Fibroblast of villous mesenchyme (primary cell): ENCODE measurements around the gene TGFBRAP1. TPM values are rescaled to one million over a fixed set of nuclear protein-coding genes. Genes with fewer than 3 reads are reported as not detected.

Experiments used
- DNase-seq: peaks from one replicate; pipeline ENCODE4 v3.0.0-alpha.2; 2010; ENCODE audit warnings: low read depth
- H3K4me3 ChIP-seq: 2 replicates; pipeline ENCODE4 v1.5.1; 2011; ENCODE audit warnings: low read depth, mild to moderate bottlenecking, low read length
- total RNA-seq: library from RNA; depleted of rRNA; stranded (reverse); fragments of >200 nt; gene quantifications from 2 replicates; pipeline ENCODE4 v1.2.3, GENCODE V29; 2012
- TF ChIP-seq, protein P1 (sequence below): IDR thresholded peaks from 2 replicates; pipeline ENCODE4 v1.5.1; 2012; ENCODE audit warnings: low read depth, mild to moderate bottlenecking, low read length; ENCODE audit not compliant: insufficient read depth

TGFBRAP1 gene
- total RNA-seq, 1 donor = 29.4 TPM

- H3K4me3 ChIP-seq = no peak overlapping the region
- TF ChIP-seq, protein P1, sequence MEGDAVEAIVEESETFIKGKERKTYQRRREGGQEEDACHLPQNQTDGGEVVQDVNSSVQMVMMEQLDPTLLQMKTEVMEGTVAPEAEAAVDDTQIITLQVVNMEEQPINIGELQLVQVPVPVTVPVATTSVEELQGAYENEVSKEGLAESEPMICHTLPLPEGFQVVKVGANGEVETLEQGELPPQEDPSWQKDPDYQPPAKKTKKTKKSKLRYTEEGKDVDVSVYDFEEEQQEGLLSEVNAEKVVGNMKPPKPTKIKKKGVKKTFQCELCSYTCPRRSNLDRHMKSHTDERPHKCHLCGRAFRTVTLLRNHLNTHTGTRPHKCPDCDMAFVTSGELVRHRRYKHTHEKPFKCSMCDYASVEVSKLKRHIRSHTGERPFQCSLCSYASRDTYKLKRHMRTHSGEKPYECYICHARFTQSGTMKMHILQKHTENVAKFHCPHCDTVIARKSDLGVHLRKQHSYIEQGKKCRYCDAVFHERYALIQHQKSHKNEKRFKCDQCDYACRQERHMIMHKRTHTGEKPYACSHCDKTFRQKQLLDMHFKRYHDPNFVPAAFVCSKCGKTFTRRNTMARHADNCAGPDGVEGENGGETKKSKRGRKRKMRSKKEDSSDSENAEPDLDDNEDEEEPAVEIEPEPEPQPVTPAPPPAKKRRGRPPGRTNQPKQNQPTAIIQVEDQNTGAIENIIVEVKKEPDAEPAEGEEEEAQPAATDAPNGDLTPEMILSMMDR = no peak
- DNase-seq = no peak
Measured at GRCh38 chr2:105357122-105357521, 27.6 kb upstream of the TGFBRAP1 start.

DNA sequence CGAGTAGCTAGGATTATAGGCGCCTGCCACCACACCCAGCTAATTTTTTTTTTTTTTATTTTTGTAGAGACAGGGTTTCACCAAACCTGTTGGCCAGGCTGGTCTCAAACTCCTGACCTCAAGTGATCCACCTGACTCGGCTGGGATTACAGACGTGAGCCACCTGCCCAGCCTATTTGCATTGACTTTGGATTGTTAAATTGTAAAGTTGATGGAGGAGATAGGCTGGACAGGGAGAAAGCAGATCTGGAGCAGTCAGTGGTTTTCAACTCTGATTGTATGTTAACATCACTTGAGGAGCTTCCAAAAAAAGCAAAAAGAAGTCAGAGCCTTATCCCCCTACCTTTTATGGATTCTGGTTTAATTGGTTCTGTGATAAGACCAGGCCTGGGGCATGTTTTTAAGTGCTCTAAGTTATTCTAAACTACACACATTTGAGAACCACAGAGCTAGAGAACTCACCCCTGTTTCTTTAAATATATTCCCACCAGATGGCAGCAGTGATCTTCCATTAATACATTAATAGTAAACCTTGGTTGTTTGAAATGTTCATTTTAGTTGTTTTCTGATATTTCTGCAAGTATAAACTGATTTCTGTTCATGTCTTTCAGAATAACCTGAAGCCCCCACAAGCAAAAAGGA lies 15.3 kb upstream of the TGFBRAP1 start:
- TF ChIP-seq, protein P1 = peak; percentile 34
- no peak overlapping the region for H3K4me3 ChIP-seq
- peak; percentile 71 for DNase-seq

GRCh38 chr2:105339414-105339813 lies 9.9 kb upstream of the TGFBRAP1 start:
- DNase-seq = peak; percentile 58
- TF ChIP-seq, protein P1 = no peak
- H3K4me3 ChIP-seq = peak overlapping the region; percentile 92

DNA sequence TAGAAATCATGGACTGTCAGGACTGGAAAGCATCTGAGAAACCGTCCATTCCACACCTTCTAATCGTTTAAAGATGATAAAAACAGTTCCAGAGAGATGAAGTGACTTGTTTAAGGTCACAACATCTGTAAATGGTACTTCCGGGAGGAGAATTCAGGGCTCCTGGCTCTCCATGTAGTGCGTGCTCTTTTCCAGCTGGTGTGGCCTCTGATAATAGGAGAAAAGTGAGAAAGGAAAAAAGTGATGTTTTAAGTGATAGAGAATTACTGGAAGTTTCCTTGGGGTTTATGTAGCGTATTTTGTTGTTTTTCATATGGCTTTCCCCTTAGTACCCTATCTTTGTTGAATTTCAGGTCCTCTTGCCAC lies 8.5 kb upstream of the TGFBRAP1 start:
- no peak for DNase-seq
- TF ChIP-seq, protein P1 = no peak
- peak overlapping the region; percentile 92 for H3K4me3 ChIP-seq

GRCh38 chr2:105337122-105338019 lies 7.8 kb upstream of the TGFBRAP1 start, which contains the start of gene C2orf49:
Gene C2orf49 (plus strand): TSS chr2:105337540. CDS start chr2:105337588, 48 bp downstream.
- TF ChIP-seq, protein P1 = no peak
- H3K4me3 ChIP-seq = peak within 1 kb of the TSS; percentile 92
- peak; percentile 88 for DNase-seq

GRCh38 chr2:105336786-105337121 lies 7.2 kb upstream of the TGFBRAP1 start:
- DNase-seq = no peak
- TF ChIP-seq, protein P1 = no peak
- peak overlapping the region; percentile 92 for H3K4me3 ChIP-seq
